HG03432 (cell line): ENCODE measurements around the gene C14orf180.
"Not testable (repeated sequence)": the region's sequence is repeated elsewhere in the genome, so short reads cannot be mapped to it uniquely, and the experiment has no call there.

Experiments used
- ATAC-seq: cut with Tn5 transposase; IDR thresholded peaks from one replicate; pipeline ENCODE4 v1.9.1; 2021; ENCODE audit warnings: mild to moderate bottlenecking, moderate library complexity; ENCODE audit not compliant: unreplicated experiment

The C14orf180 gene

DNA sequence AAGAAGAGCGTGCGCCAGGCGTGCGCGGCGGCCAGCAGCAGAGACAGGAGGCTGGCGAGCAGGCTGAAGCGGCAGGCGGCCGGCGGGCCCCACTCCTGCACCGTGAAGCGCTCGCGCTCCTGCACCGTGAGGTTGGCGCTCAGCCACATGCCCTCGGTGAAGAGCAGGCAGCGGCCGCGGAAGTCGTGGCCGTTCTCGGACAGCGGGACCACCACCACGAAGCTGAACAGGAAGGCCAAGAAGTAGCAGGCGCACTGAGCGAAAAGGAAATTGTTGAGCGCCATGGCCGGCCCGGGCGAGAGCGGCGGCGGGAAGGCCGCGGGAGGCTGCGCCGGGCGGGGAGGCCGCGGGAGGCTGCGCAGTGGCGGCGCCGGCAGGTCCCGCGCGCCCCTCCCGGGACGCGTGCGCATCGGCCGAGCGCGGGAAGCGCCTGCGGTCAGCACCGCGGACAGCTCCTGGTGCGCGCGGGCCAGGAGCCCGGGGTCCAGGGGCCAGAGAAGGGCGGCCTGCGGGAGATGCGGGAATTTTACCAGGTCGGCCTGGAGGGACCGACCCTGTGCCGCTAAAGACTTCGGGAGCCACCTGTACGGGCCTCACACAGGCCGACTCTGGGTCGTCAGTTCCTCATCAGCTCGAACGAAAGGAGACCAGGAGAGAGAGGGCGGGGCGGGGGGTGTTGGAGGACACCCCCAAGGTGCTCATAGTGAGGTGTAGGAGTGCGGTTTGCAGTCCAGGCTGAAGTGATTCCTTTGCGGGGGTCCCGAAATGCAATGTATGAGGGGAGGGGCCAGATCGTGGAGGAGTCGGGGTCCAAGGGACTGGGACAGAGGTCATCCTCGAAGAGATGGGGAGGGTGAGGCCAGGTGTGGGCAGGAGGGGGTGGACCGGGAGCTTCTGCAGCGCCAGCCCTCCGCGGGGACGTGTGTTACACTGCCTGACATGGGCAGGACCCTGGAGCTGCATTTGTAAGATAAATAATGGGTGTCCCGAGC lies 25.2 kb downstream of the C14orf180 start, which contains the start of gene TMEM179:
Gene TMEM179 (minus strand): TSS at position 315 of the 992 bp plus-strand sequence. CDS start 31 bp downstream, at position 284.
- no peak for ATAC-seq

DNA sequence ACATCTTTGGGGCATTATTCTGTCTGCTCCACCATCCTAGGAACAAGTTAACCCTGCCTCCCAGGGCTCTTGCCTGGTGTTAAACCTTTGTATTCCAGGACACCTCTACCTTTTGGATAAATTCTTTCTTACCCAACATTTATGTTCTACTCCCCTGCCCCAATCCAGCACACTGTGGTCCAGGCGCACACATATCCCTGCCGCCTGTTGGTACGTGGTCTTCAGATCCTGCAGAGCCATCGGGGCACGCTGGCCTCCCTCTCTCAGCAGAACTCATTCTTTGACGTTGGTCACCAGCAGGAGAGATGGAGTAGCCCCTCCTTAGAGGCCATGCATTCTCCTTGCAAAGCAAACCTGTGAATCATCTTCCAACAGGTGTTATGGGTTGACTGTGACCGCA lies 30.1 kb downstream of the C14orf180 start:
- no peak for ATAC-seq

GRCh38 chr14:104610749-104611310 lies 31.3 kb downstream of the C14orf180 start:
- no peak for ATAC-seq

DNA sequence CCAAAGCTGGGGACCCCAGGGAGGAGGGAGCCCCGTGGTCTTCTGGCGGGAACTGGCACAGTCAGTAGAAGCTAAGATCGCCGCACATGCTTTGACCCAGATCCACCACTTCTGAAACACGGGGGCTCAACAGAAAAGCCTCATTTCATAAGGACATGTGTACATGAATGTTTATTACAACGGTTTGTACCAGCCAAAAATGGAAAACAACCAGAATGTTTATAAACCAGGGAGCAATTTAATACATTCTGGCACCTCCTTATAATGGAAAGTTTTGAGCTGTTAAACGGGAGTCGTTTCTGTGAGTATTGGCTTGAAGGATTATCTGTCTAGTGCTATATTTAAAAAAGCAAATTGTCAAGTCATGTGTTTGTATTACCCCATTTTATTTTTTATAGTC lies 32.3 kb downstream of the C14orf180 start:
- no peak for ATAC-seq

- ATAC-seq = no peak
Observed at GRCh38 chr14:104614126-104614812, 34.7 kb downstream of the C14orf180 start.

GRCh38 chr14:104624939-104625338 lies 45.4 kb downstream of the C14orf180 start:
- no peak for ATAC-seq

DNA sequence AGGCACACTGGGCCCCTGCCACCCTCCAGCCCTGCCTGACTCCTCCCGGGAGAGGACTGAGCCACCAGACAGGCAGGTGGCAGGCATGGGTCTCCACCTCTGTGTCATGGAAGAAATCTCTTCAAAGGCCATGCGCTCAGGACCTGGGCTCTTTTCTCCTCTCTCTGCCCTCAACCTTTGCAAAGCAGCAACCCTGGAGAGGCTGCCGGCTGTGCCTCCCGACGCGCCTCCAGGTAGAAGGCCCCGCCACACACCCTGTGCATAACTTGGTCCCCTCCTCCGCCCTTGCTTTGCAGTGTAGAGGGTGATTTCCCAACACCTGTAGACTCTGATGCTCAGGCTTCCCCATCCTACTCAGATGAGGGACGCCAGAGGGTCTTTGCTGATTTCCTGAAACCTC lies 53.2 kb downstream of the C14orf180 start:
- ATAC-seq = no peak

GRCh38 chr14:104633276-104634137 lies 53.9 kb downstream of the C14orf180 start:
- ATAC-seq = no peak

- ATAC-seq = no peak
Observed at GRCh38 chr14:104634138-104634760, 54.7 kb downstream of the C14orf180 start.

DNA sequence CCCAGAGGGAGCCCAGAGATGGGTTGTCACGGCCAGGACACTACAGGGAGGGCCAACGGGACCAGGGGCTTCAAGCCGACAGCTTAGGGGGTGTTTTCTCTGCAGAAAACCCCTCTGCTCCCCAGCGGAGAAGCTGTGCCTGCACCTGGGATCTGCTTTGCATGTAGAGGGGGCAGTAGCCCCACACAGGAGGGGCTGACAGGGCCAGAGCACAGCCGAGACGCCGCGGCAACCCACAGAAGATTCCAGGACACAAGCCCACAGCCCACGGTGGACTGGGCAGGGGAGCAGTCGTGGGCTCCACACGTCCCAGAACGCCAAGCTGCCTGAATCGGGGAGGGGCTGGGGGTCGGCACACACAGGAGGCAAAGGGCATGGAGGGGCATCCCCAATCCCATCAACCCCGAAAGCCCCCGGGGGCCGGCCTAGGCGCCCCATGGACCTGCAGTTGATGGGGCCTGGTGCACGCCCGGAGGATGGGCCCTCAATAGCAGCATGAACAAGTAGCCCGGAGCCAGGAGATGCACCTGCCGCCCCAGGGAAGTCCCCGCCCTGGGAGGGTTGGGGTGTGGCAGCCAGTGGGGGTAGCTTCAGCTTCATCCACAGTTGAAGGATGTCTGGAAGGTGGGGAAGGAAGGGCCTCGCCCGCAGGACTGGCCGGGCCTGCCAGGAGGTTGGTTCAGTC lies 55.5 kb downstream of the C14orf180 start:
- ATAC-seq = no peak

- no peak for ATAC-seq
Observed at GRCh38 chr14:104635717-104636116, 56.2 kb downstream of the C14orf180 start.

- ATAC-seq = no peak
Observed at GRCh38 chr14:104636131-104636530, 56.6 kb downstream of the C14orf180 start.

DNA sequence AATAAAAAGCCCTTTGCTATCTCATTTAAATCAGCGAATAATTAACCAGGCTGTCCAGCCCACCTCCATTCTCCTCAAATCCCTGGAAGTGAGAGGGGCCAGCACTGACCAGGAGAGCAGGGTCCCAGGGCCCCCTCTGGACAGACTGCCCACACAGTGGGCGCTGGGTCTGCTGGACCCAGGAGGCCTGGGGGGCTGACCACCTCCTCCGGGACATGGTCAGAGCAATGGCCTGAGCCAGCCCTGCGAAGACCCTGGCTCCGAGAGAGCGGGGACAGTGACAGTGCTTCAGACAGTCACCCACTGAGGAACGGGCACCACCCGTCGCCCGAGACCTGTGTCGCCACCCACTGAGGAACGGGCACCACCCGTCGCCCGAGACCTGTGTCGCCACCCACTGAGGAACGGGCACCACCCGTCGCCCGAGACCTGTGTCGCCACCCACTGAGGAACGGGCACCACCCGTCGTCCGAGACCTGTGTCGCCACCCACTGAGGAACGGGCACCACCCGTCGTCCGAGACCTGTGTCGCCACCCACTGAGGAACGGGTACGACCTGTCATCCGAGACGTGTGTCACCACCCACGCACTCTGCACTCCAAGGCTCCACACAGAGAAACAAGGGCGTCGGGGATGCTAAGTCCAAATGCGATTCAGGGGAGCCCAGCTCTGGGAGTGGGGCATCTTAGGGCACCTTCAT lies 57.4 kb downstream of the C14orf180 start:
- ATAC-seq = not testable (repeated sequence)

- no peak for ATAC-seq
Observed at GRCh38 chr14:104637546-104638003, 58.0 kb downstream of the C14orf180 start.

DNA sequence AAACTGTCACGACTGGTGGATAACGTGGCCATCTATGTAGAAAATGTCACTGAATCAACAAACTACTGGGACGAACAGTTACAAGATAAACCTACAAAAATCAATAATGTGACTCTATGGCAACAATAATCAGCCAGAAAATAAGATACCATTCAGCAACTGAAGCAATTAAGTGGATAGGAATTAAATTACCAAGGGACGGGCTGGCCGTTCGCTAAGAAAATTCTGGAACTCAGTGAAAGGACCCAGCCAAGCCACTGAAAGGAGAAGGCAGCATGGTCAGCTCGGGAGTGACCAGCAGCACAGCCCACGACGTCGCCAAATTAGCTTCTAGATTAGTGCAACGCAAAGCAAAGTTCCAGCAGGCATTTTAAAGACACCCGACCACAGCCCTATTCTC lies 58.6 kb downstream of the C14orf180 start:
- no peak for ATAC-seq

DNA sequence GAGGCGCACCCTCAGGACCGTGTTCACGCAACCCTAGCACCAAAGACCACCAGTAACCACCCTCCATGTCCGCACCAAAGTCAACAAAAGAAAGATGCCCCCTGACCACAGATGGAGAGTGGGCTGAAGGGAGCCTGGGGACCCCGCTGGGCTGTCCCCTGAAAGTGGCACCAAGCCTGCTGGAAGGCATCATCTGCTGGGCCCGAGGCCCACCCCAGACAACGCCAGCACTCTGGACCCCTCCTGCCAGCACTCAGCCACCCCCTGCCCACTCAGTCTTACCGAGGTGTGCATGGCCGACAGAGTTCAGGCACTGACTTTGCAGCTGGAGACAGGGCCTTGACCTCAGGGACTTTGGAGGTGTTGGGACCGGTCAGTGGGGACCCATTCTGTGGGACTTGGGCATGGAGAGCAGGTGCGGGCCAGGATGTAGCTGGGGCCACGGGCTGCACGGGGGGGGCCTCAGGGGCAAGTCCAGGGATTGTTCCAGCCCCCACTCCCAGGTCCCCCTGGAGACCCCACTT lies 59.4 kb downstream of the C14orf180 start:
- ATAC-seq = no peak

DNA sequence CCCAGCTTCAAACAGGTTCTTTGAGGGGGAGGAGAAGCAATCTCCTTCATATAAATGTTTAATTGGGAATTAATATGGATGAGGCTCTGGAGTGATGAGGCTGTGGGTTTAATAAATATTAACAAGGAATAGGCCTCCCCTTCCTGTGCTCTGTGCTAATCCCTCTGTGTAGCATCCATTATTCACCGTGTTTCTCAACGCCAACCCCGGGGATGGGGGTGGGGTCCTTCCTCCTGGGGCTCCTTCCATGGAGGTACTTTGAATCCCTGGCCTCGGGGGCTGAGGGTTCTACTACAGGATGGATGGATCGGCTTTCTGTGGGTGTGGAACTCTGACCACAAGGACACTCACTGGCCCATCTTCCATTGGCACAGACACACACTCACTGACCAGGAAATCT lies 59.9 kb downstream of the C14orf180 start:
- no peak for ATAC-seq
